GM12872 (cell line): ENCODE measurements around the gene SUMO2.

Source experiments
- TF ChIP-seq, protein P1 (sequence below): IDR thresholded peaks from 3 replicates; pipeline ENCODE4 v1.5.1; 2011; ENCODE audit warnings: low read depth, mild to moderate bottlenecking, low read length, moderate library complexity; ENCODE audit not compliant: insufficient read depth

SUMO2 gene

DNA sequence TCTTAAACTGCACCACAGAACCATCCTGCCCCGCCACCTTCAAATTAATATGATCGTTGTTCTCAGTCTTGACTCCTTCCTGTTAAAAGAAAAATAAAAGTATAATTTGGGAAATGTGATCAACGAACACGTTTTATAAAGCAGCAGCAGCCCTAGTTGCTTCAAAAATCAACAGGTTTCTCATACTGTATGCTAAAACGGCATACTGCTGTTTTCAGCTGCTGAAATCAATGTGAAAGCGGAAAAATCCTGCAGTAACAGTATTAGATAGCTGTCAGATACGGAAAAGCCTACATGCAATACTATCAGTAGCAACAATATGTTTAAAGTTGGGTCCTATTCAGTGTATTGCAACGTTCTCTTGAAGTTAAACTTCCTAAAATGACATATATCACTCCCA is 1.6 kb downstream of the SUMO2 start:
- TF ChIP-seq, protein P1, sequence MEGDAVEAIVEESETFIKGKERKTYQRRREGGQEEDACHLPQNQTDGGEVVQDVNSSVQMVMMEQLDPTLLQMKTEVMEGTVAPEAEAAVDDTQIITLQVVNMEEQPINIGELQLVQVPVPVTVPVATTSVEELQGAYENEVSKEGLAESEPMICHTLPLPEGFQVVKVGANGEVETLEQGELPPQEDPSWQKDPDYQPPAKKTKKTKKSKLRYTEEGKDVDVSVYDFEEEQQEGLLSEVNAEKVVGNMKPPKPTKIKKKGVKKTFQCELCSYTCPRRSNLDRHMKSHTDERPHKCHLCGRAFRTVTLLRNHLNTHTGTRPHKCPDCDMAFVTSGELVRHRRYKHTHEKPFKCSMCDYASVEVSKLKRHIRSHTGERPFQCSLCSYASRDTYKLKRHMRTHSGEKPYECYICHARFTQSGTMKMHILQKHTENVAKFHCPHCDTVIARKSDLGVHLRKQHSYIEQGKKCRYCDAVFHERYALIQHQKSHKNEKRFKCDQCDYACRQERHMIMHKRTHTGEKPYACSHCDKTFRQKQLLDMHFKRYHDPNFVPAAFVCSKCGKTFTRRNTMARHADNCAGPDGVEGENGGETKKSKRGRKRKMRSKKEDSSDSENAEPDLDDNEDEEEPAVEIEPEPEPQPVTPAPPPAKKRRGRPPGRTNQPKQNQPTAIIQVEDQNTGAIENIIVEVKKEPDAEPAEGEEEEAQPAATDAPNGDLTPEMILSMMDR = no peak

DNA sequence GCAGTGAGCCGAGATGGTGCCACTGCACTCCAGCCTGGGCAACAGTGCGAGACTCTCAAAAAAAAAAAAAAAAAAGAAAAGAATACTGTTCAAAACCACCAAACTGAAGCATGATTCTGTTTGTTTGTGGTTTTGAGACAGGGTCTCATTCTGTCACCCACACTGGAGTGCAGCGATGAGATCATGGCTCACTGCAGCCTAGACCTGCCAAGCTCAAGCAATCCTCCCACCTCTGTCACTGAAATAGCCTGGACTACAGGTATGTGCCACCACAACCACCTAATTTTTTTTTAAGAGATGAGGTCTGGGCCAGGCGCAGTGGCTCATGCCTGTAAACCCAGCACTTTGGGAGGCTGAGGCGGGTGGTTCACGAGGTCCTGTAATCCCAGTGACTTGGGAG is 4.3 kb downstream of the SUMO2 start:
- TF ChIP-seq, protein P1 = no peak

DNA sequence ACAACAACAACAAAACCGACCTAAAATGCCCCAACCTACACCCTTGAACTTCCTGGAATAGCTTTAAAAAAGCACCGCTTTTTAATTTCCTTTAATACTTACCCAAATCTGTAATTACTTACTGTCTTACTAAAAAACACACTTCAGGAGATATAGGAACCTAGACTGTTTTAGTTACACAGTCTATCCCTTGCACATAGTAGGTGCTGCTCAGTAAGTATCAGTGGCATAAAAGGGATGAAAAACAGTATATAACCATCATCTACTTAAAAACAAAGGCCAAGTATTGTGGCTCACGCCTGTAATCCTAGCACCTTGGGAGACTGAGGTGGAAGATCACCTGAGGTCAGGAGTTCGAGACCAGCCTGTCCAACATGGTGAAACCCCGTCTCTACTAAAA is 6.1 kb downstream of the SUMO2 start:
- TF ChIP-seq, protein P1 = no peak

DNA sequence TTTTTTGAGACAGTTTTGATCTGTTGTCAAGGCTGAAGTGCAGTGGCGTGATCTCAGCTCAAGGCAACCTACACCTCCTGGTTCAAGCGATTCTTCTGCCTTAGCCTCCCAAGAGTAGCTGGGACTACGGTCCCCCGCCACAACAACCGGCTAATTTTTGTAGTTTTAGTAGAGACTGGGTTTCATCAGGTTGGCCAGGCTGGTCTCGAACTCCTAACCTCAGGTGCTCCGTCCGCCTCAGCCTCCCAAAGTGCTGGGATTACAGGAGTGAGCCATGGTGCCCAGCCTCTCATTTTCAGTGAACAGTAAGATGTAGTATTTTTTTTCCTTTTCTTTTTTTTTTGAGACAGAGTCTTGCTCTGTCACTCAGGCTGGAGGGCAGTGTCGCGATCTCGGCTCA is 7.8 kb downstream of the SUMO2 start:
- TF ChIP-seq, protein P1 = no peak

DNA sequence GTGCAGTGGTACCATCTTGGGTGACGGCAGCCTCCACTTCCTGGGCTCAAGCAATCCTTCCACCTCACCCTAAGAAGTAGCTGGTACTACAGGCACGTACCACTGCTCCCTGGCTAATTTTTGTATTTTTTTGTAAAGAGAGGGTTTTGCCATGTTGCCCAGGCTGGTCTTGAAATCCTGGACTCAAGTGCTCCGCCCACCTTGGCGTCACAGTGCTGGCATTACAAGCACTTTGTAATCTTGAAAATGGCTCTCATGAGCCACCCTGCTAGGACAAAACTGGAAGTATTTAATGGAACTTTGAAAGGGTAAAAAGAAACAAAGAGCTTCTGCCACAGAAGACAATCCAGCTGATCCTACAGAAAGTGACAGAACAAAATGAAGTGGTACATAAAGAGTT is 9.2 kb downstream of the SUMO2 start:
- TF ChIP-seq, protein P1 = no peak

DNA sequence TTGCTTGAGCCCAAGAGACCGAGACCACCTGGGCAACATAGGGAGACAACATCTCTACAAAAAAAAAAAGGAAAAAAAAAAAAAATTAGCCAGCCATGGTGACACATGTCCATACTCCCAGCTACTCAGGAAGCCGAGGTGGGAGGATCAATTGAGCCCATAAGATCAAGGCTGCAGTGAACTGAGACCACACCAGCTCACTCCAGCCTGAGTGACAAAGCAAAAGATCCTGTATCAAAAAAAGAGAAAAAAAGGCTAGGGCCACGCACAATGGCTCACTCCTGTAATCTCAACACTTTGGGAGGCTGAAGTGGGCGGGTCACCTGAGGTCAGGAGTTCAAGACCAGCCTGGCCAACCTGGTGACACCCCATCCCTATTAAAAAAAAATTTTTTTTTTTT is 13.8 kb downstream of the SUMO2 start:
- TF ChIP-seq, protein P1 = no peak

DNA sequence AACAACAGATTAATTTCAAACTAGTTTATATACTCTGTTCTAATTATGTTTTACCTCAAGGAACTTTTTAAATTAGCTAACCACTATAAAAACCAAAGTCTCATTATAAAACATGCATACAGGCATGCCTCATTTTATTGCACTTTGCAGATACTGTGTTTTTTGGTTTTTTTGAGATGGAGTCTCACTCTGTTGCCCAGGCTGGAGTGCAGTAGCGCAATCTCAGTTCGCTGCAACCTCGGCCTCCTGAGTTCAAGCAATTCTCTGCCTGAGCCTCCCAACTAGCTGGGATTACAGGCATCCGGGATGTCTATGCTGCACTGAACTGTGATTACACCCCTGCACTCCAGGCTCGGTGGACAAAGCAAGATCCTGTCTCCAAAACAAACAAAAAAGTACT is 19.7 kb downstream of the SUMO2 start:
- TF ChIP-seq, protein P1 = no peak

DNA sequence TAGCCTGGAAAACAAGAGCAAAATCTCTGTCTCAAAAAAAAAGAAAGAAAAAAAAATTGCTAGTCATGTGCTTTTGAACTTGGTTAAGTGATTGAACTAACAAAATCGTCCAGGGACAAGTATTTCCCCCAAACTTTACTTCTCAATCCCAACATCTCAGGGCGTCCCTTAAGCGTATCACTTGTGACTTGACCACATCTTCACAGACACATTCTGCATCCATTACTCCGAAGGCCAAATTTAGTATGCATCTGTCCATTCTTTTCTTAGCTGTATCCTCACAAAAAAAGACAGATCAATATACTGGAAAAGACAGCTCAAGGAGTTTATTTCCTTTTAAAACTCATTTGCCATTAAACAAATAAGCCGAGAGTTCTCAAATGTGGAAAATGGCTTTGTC is 22.5 kb downstream of the SUMO2 start:
- TF ChIP-seq, protein P1 = no peak
